Myocyte (in vitro differentiated cells): Measurements from ENCODE around the gene CALCR. TPM values are rescaled to one million over a fixed set of nuclear protein-coding genes. Genes with fewer than 3 reads are reported as not detected.

Experiments
- DNase-seq: peaks from one replicate; pipeline ENCODE4 v3.0.0-alpha.2; 2012; ENCODE audit warnings: low read depth
- total RNA-seq: library from RNA; depleted of rRNA; stranded (reverse); fragments of >200 nt; gene quantifications from 2 replicates; pipeline ENCODE4 v1.2.3, GENCODE V29; 2014

Gene CALCR
- total RNA-seq, 1 donor from 2014 or later: not detected

GRCh38 chr7:93448176-93448575 lies 126.3 kb downstream of the CALCR start:
- no peak for DNase-seq

- no peak for DNase-seq
These were observed 127.0 kb downstream of the CALCR start for GRCh38 chr7:93447509-93447908.

- DNase-seq: peak; percentile 52
These were observed 131.9 kb downstream of the CALCR start for GRCh38 chr7:93442478-93443224.

- no peak for DNase-seq
These were observed 138.7 kb downstream of the CALCR start for GRCh38 chr7:93435791-93436190.

GRCh38 chr7:93432130-93432529 lies 142.4 kb downstream of the CALCR start:
- no peak for DNase-seq

GRCh38 chr7:93430917-93431588 lies 143.5 kb downstream of the CALCR start:
- DNase-seq: peak; percentile 2

GRCh38 chr7:93429563-93429962 lies 145.0 kb downstream of the CALCR start:
- DNase-seq: no peak

- no peak for DNase-seq
These were observed 147.4 kb downstream of the CALCR start for GRCh38 chr7:93427107-93427506.

- DNase-seq: no peak
These were observed 148.3 kb downstream of the CALCR start for GRCh38 chr7:93426155-93426696.

- DNase-seq: no peak
These were observed 159.9 kb downstream of the CALCR start for GRCh38 chr7:93414574-93414973.

GRCh38 chr7:93409324-93409723 lies 165.2 kb downstream of the CALCR start:
- DNase-seq: no peak

- no peak for DNase-seq
These were observed 167.3 kb downstream of the CALCR start for GRCh38 chr7:93407239-93407638.

- no peak for DNase-seq
These were observed 171.6 kb downstream of the CALCR start for GRCh38 chr7:93402944-93403343.

GRCh38 chr7:93399642-93400041 lies 174.9 kb downstream of the CALCR start:
- no peak for DNase-seq

- DNase-seq: no peak
These were observed 181.5 kb downstream of the CALCR start for GRCh38 chr7:93392984-93393383.

- DNase-seq: no peak
These were observed 183.9 kb downstream of the CALCR start for GRCh38 chr7:93390660-93391059.

- no peak for DNase-seq
These were observed 192.2 kb downstream of the CALCR start for GRCh38 chr7:93382362-93382761.

GRCh38 chr7:93378131-93378760 lies 196.3 kb downstream of the CALCR start:
- DNase-seq: peak; percentile 18

GRCh38 chr7:93375603-93376002 lies 198.9 kb downstream of the CALCR start:
- no peak for DNase-seq
